ENCODE data around the gene COX10.

The COX10 gene

DNA sequence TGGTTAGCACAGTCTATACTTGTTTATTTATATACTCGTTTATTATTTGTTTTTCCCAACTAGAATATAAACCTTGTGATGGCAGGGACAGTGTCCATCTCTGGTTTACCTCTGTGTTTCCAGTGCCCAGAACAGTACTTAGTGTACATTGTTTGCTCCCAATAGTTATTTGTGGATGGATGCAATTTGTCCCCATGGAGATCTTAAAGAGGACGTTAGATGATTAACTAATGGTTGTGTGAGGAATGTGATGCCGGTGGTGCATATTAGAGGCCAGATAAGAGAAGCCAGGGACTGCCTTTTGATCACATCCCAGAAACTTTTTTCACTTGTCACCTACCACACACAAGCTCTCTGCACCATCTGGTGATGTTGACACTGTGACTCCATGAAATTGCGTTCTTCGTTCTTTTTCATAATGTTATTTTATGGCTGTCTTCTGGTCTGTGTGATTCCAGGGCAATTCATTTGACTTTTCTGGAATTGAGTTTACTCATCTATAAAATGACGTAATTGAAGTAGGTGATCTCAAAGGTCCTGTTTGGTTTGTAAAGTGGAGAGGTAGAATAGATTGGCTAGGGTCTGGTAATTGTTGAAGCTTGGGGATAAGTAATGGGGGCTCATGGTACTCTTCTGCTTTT, 1.2 kb downstream of the COX10 start:
- no peak for DNase-seq (ENCODE audit: low spot score)

DNA sequence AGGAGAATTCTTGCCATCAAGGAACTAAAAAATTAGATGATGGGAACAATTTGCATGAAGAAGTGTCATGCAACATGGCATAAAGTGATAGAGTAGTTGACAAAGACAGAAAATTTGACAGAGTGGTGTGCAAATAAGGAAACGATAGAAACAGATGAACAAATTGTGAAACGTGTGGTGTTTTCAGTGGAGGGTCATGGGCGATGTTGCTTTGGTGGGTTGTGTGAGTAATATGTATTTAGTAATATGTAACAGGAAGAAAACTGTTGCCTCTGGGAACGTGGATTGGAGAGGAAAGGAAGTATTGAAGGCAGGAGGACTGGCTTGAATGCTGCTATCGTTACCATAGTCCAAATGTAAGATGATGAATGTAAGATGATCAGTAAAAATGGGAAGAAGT, 3.6 kb downstream of the COX10 start:
- no peak for DNase-seq (ENCODE audit: low spot score)

DNA sequence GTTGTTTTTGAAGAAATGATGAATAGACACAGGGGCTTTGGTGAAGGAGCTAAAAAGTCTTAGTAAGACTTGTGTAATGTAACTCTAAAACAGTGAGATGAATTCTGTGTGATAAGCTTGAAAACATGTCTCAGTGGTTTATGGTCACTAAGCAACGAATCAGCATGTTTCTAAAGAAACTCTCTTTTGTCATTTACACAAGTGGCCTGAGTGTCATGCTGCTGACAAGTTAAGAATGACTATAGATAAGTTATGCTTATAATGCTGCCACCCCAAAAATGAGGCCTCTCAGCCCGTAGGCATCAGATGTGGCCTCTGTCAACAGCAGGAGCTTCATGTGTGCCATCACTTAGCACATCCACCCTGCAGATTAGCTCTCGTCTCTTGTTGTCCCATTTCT, 8.7 kb downstream of the COX10 start:
- no peak for DNase-seq (ENCODE audit: low spot score)

GRCh38 chr17:14080847-14081251, 11.5 kb downstream of the COX10 start:
- no peak for DNase-seq (ENCODE audit: low spot score)

DNA sequence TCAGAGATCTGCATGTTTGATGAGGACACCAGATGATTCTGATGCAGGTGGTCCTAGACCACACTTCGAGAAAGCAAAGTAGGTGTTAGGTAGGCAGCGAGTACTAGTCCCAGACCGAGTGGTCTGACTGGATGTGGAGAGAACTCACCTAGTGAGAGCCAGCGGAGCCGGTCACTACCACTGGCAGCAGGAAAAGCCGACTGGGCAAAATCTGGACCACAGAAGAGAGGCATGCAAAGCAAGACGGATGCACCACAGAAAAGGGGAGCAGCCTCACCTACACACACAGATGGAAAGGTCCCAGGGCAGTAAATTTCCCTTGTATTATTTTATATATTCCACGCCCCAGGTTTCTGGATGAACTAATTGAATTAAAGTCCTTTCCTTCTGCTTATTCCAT, 13.5 kb downstream of the COX10 start:
- DNase-seq (ENCODE audit: low spot score), result no peak

GRCh38 chr17:14084955-14085354, 15.7 kb downstream of the COX10 start:
- no peak for DNase-seq (ENCODE audit: low spot score)

DNA sequence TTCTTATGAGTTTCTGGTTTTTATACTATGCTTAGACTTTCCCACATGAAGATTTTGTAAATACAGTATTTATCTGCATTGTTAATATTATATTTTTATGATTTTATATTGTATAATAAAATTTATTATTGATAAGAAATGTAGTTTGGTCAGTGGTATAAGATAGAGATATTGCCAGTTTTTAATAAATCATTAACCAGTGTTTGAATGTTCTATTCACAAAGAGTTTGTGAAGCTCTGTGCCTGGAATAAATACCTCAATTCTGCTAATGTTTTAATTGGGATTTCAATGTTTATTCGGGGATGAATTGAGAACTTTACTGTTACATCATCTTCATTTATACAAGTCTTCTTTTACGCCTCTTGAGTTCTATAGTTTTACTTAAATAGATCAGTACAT, 16.9 kb downstream of the COX10 start:
- no peak for DNase-seq (ENCODE audit: low spot score)

DNA sequence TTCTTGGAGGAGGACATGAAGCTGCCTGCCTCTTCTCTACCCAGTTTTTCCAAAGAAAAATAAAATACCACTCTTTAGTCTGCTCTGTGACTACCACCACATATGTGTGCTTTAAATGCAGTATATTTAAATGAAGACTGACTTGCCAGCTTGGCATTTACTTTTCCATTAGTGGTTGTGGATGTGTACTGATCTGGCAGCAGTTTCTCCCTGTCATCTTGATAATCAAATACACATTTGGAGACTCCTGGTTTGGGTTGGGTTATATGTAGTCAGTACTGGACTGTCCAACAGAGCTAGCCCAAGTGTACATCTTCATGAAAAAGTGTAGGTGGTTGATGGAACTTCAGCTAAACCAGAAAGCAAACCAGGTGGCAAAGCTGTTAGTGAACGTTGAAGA, 19.9 kb downstream of the COX10 start:
- DNase-seq (ENCODE audit: low spot score), result no peak

DNA sequence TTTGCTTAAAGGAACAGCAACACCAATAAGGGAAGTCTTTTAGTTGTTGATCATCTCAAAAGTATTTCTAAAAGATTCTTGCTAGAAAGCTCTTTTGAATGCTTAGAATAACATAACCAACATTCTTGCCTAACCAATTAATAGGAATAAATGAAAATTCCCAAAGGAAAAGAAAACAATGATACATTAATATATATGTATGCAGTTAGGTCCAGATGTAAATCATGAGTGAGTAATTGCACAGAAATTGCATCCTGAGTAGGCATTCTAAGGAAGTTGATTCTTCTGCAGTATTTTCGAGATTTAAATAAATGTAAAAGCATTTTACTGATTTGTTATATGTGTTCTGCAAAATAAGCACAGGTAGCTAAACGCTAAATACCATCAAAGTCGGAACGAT, 22.1 kb downstream of the COX10 start:
- DNase-seq (ENCODE audit: low spot score), result no peak

- no peak for DNase-seq (ENCODE audit: low spot score)
These were observed 23.5 kb downstream of the COX10 start for GRCh38 chr17:14092808-14093207.

- DNase-seq (ENCODE audit: low spot score), result no peak
These were observed 25.6 kb downstream of the COX10 start for GRCh38 chr17:14094676-14095601.

DNA sequence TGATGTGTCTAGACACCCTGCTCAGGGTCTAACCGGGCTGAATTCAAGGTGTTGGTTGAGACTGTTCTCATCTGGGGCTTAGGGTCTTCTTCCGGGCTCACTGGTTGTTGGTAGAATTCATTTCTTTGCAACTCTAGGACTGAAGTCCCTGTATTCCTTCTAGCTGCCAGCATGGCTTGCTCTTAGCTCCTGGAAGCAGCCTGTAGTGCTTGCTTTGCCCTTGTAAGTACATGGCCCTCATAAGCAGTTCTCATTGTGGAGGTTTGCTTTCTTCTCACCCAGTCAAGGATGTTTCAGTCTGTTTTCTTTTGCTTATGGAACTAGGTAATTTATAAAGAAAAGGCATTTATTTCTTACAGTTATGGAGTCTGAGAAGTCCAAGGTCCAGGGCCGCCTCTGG, 26.3 kb downstream of the COX10 start:
- DNase-seq (ENCODE audit: low spot score), result no peak

DNA sequence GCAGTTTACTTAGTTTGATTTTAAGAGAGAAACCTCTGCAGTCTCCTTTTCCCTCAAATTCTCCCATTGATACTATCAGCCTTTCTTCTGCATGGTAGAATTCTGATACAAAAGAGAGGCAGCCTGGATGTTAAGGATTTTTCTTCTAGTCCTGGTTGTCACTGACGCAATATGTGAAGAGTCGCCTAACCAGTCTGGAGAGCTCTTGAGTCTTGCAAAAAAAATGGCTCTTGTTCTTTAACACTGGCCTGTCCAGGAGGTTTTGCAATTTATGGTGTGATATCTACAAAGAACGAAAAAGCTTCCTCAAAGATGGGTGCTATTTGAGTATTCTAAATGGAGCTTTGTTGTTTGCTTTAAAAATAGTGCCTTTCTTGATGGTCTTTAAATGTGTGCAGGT, 28.9 kb downstream of the COX10 start:
- no peak for DNase-seq (ENCODE audit: low spot score)

- DNase-seq (ENCODE audit: low spot score), result no peak
These were observed 32.7 kb downstream of the COX10 start for GRCh38 chr17:14101976-14102375.

GRCh38 chr17:14103836-14104235, 34.5 kb downstream of the COX10 start:
- DNase-seq (ENCODE audit: low spot score), result no peak

DNA sequence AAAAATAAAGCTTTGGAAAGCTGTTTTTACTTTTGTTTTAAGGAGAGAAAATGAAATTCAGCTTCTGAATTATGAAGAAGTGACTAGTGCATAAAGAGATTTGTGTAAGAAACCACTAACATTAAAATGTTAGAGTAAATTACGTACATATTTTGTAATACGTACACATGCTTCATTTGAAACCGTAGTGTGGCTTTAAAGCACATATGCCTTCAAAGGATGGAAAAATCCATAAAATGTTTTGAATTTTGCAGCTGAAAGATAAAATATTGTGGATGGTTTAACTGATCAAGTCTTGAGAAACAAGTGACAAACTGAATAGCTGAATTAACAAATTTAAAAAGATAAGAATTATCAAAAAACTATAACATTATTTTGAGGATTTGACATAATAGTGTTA, 35.4 kb downstream of the COX10 start:
- DNase-seq (ENCODE audit: low spot score), result no peak

GRCh38 chr17:14107889-14108288, 38.6 kb downstream of the COX10 start:
- no peak for DNase-seq (ENCODE audit: low spot score)

- DNase-seq (ENCODE audit: low spot score), result no peak
These were observed 43.1 kb downstream of the COX10 start for GRCh38 chr17:14112407-14112806.

DNA sequence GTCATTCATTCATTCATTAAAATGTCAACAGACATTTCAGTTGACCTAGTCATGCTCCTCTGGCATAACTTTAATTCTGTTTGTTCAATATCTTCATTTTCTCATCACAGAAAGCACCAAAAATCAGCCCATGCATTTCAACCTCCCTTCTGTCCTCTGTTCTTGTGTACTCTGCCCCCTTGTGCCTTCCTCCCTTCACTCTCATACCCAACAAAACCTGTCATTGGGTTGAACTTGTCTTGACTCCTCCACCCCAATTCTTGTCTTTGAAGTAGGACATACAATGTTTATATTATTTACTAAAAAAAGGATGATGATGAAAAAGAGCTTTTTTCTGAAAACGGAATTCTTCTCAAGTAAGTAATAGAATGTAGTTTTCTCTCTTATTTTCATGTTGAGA, 43.8 kb downstream of the COX10 start:
- DNase-seq (ENCODE audit: low spot score), result no peak

DNA sequence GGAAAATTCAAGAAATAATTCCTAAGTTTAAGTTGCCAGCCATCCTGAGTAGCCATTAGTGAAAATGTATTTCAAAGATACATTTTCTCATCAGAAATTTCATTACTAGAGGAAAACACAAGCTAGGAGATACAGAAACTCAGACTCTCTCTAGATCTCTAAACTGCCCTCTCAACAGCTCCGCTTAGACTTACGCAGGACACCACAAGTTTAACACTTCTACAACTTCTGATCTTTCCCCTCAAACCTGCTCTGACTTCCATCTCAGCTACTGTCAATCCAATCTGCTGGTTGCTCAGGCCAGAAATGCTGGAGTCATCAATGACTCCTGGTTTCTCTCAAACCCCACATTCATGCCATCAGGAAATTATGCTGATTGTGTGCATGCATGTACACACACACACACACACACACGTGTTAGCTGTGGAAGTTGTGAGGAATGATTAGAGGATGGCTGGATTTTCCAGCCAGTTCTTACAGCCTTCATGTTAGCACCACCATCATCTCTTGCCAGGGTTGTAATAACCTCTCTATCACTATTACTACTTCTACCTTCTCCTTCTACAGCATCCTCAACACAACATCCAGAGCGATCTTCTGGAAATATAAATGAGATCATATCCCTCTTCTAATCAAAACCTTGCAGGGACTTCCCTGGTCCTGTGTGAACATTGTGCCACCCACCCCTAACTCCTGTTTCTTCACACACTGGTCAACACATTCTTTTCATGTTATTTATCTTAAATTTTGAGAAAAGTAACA, 47.1 kb downstream of the COX10 start:
- DNase-seq (ENCODE audit: low spot score), result no peak

DNA sequence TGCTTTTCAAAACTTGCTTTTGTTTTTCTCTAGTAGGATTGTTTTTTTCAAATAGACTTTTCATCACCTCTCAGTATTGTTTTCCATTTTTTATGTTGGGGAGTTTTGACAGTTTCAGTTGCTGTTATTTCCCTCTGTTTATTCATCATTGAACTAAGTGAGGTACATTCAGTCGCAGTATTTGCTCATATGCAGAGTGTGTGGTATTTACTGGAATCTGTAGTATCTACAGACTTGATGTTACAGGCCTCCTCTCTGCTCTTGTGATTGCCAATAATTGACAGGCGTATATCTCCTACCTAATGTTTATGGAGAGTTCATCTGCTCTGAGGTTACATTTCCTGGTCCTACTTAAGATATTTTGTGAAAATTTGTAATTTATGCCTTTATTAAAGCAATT, 49.6 kb downstream of the COX10 start:
- DNase-seq (ENCODE audit: low spot score), result no peak

GRCh38 chr17:14119546-14119945, 50.2 kb downstream of the COX10 start:
- DNase-seq (ENCODE audit: low spot score), result no peak
